Adrenal gland (tissue), 5 donors: ENCODE measurements around the gene ALG9.

ENCODE experiments used
- POLR2A ChIP-seq, 2 donors: fragments of 450-650 bp; IDR thresholded peaks; one replicate each; pipeline ENCODE4 v1.6.1; 2017; ENCODE audit warnings: antibody characterized with exemption in 2 of 2, mild to moderate bottlenecking in 2 of 2, moderate library complexity in 1 of 2
- TF ChIP-seq, protein P1 (sequence below), 6 experiments: fragments of 450-650 bp in 4 of 6; fragments of 200-600 bp in 2 of 6; sonication (generic) in 1 of 6; IDR thresholded peaks; 1 replicate in 5 of 6; 2 replicates in 1 of 6; pipeline versions ENCODE4 v1.5.1 to v1.8.0; 2016 to 2021; ENCODE audit warnings: antibody characterized with exemption in 6 of 6, mild to moderate bottlenecking in 2 of 6, moderate library complexity in 1 of 6
- donor health status: DM: no; HTN: no; CAD: no.

DNA sequence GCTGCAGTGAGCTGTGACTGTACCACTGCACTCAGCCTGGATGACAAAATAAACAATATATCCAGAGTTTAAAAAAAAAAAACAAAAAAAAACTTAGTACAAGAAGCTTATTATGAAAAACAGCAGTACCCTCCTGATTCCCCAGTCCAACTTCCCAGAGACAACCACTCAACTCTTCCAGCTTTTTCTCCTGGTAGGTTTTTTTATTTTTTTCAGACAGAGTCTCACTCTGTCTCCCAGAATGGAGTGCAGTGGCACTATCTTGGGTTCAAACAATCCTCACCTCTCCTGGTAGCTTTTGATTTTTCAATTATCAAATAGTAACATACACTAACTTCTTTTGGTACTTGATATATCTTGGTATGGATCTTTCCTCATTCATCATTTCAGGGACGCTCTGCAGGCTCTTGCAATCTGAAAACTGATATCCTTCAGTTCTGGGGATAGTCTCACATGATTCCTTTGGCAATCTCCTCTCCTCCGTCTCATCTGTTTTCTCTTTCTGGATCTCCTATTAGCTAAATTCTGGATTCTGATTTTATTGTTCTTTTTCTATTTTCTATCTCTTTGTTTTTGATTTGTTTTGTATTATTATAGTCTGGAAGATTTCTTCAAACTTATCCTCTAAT is 44.9 kb downstream of the ALG9 start:
- TF ChIP-seq, protein P1, sequence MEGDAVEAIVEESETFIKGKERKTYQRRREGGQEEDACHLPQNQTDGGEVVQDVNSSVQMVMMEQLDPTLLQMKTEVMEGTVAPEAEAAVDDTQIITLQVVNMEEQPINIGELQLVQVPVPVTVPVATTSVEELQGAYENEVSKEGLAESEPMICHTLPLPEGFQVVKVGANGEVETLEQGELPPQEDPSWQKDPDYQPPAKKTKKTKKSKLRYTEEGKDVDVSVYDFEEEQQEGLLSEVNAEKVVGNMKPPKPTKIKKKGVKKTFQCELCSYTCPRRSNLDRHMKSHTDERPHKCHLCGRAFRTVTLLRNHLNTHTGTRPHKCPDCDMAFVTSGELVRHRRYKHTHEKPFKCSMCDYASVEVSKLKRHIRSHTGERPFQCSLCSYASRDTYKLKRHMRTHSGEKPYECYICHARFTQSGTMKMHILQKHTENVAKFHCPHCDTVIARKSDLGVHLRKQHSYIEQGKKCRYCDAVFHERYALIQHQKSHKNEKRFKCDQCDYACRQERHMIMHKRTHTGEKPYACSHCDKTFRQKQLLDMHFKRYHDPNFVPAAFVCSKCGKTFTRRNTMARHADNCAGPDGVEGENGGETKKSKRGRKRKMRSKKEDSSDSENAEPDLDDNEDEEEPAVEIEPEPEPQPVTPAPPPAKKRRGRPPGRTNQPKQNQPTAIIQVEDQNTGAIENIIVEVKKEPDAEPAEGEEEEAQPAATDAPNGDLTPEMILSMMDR (IDR thresholded peaks at IDR 0.05) = no peak
- no peak for TF ChIP-seq POLR2A (IDR thresholded peaks at IDR 0.05)
